GM08714 (cell line): ENCODE results near the gene PRR22.
"Not testable (repeated sequence)": the region's sequence is repeated elsewhere in the genome, so short reads cannot be mapped to it uniquely, and the experiment has no call there.

Experiments
- H3K4me3 ChIP-seq: fragments of 200-500 bp; sonication (Bioruptor generic); 2 replicates; pipeline ENCODE4 v1.5.1; 2014; ENCODE audit warnings: mild to moderate bottlenecking, low read length, inconsistent platforms
- ZNF274 ChIP-seq: IDR thresholded peaks from 2 replicates; pipeline ENCODE4 v1.6.1; 2012; ENCODE audit warnings: mild to moderate bottlenecking, low read depth, low read length

PRR22 gene

DNA sequence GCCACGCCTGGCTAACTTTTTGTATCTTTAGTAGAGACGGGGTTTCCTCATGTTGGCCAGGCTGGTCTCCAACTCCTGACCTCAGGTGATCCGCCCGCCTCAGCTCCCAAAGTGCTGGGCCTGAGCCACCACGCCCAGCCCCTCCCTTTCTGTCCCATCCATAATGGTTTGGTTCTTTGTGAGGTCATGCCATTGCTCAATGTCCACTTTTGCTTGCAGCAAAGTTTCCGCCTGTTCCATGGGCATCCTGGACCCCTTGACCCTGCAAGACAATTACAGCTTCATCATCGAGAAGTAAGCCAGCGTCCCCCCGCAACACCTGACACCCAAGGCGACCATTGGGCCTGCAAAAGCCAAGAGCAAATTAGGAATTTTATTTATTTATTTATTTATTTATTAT, 16.6 kb downstream of the PRR22 start:
- no peak for TF ChIP-seq ZNF274
- H3K4me3 ChIP-seq: no peak overlapping the region

DNA sequence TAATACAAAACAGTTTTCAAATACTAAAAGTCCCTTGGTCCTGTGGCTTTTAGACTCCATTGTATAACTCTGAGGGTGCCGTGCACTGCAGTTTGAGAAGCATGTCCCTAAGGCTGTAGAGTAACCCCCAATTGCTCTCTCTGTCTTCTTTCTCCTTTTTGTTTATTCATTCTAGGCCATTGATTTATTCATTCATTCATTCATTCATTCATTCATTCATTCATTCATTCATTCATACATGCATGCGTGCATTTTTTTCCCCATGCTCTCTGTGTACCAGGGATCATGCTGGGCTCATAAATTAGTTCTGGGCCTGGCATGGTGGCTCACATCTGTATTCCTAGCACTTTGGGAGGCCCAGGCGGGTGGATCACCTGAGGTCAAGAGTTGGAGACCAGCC, 19.3 kb downstream of the PRR22 start:
- H3K4me3 ChIP-seq: no peak overlapping the region
- no peak for TF ChIP-seq ZNF274

DNA sequence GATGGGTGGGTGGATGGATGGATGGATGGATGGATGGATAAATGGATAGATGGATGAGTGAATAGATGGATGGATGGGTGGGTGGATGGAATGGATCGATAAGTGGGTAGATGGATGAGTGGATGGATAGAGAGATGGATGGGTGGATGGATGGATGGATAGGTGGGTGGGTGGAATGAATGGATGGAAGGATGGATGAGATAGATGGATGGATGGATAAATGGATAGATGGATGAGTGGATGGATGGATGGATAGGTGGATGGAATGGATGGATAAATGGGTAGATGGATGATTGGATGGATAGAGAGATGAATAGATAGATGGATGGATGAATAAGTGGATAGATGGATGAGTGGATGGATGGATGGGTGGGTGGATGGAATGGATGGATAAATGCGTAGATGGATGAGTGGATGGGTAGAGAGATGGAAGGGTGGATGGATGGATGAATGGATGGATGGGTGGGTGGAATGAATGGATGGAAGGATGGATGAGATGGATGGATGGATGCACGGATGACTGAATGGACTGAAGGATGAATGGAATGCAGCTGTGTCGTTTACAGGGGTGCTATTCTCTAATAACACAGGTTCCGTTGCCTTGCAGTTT, 21.8 kb downstream of the PRR22 start:
- no peak for TF ChIP-seq ZNF274

DNA sequence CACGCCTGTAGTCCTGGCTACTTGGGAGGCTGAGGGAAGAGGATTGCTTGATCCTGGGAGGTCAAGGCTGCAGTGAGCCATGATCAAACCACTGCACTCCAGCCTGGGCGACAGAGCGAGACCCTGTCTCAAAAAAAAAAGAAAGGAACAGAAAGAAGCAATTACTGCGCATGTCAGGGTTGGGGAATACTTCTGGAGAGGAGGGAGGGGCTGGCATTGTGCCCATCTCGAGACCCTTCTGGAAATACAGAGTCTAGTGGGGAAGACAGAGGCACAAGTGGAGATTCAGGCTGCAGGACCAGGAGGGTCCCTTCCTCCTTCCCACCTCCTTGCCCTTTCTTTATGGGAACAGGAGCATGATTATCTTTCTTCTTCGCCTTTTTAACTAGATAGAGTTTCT, 30.8 kb downstream of the PRR22 start:
- no peak for TF ChIP-seq ZNF274
- H3K4me3 ChIP-seq: no peak overlapping the region

More for the DNA sequence above, 21.8 kb downstream of the PRR22 start:
- H3K4me3 ChIP-seq: no peak overlapping the region

DNA sequence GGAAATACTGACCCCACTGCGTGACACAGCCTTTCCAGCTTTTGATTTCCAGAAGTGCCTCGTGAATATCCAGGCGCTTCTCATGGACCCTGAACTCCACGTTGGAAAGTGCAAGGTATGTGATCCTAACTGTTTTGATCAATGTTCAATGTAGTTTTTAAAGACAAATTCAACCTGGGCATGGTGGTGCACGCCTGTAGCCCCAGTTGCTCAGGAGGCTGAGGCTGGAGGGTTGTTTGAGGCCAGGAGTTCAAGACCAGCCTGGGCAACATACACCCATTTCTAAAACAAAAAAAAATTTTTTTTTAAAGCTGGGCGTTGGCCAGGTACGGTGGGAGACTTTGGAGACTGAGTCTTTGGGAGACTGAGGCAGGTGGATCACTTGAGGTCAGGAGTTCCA, 32.8 kb downstream of the PRR22 start:
- TF ChIP-seq ZNF274: no peak
- no peak overlapping the region for H3K4me3 ChIP-seq

DNA sequence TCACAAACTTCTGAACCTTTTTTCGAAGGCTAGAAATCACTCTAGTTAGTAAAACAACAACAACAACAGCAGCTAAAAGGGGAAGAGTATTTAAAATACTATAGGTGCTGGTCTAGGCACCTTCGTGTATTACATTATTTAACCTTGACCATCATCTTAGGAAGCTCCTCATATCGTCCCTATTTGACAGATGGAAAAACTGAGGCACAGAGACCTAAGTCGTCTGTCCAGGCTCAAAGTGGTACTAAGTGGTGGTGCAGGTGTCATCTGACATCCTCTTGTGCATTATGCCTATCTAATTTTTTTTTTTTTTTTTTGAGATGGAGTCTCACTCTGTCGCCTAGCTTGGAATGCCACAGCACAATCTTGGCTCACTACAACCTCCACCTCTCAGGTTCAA, 35.0 kb downstream of the PRR22 start:
- no peak overlapping the region for H3K4me3 ChIP-seq
- no peak for TF ChIP-seq ZNF274

DNA sequence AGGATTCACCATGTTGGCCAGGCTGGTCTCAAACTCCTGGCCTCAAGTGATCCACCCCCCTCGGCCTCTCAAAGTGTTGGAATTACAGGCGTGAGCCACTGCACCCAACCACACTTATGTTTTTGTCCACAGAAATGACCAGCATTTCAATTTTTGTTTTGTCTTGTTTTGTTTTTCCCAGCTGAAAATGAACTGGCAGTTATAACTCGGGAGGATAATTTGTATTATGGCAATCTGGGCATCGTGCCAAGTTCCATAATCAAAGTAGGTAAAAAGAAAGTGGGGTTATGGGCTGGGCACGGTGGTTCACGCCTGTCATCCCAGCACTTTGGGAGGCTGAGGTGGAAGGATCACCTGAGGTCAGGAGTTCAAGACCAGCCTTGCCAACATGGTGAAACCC, 35.6 kb downstream of the PRR22 start:
- H3K4me3 ChIP-seq: not testable (repeated sequence)

DNA sequence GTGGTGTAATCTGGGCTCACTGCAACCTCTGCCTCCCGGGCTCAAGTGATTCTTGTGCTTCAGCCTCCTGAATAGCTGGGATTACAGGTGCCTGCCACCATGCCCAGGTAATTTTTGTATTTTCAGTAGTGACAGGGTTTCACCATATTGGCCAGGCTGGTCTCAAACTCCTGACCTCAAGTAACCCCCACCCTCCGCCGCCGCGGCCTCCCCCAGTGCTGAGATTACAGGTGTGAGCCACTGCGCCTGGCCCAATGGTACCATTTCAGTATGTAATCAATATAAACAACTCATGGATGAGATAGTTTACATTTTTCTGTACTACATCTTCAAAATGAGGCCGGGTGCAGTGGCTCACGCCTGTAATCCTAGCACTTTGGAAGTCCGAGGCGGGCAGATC, 39.5 kb downstream of the PRR22 start:
- H3K4me3 ChIP-seq: not testable (repeated sequence)

DNA sequence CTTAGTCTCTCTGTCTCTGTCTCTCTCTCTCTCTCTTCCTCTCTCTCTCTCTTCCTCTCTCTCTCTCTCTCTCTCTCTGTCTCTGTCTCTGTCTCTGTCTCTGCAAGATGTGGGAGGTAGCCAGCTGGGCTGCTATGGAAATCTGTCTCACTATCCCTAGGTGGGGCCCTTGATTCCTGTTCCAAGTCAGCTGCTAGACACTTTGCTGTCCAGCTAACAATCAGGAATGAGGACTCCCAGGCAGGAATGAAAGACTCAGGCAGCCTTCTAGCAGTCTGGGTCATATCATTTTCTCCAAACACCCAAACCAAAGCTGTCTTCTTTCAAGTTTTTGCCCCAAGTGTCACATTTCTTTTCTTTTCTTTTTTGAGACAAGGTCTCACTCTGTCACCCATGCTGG, 40.9 kb downstream of the PRR22 start:
- TF ChIP-seq ZNF274: no peak
- H3K4me3 ChIP-seq: no peak overlapping the region

DNA sequence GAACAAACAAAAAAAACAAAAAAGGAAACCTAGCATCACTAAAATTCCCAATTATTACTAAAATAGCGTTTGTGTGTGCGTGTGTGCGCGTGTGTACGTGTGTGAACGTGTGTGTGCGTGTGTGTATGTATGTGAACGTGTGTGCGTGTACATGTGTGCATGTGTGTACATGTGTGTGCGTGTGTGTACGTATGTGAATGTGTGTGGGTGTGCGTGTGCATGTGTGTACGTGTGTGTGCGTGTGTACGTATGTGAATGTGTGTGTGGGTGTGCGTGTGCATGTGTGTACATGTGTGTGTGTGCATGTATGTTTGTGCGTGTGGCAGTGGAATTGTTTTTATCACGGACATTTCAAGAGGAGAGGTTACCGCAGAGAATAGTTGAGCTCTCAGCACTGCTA, 42.5 kb downstream of the PRR22 start:
- TF ChIP-seq ZNF274: no peak
- no peak overlapping the region for H3K4me3 ChIP-seq

DNA sequence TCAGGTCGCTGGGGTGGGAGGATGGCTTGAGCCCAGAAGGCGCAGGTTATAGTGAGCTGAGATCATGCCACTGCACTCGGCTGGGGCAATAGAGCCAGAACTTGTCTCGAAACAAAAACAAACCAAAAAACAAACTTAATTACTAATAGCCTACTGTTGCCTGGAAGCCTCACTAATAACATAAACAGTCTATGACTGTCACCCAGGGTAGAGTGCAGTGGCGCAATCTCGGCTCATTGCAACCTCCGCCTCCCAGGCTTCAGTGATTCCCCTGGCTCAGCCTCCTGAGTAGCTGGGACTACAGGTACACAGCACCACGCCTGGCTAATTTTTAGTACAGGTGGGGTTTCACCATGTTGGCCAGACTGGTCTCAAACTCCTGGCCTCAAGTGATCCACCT, 46.1 kb downstream of the PRR22 start:
- no peak overlapping the region for H3K4me3 ChIP-seq
- no peak for TF ChIP-seq ZNF274

DNA sequence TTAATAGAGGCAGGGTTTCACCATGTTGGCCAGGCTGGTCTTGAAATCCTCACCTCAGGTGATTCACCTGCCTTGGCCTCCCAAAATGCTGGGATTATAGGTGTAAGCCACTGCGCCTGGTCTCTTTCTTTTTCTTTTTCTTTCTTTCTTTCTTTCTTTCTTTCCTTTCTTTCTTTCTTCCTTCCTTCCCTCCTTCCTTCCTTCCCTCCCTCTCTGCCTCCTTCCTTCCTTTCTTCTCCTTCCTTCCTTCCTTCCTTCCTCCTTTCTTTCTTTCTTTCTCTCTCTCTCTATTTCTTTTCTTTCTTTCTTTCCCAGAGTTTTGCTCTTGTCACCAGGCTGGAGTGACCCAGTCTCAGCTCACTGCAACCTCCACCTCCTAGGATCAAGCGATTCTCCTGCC, 51.4 kb downstream of the PRR22 start:
- not testable (repeated sequence) for H3K4me3 ChIP-seq
